NT2/D1 (cell line): ENCODE results near the gene SGCD.

Source experiments
- SUZ12 ChIP-seq: IDR thresholded peaks from 2 replicates; pipeline ENCODE4 v1.6.1; 2011; ENCODE audit not compliant: insufficient read length, insufficient read depth; ENCODE audit errors: extremely low read depth
- ZNF274 ChIP-seq: IDR thresholded peaks from 2 replicates; pipeline ENCODE4 v1.6.1; 2011; ENCODE audit warnings: mild to moderate bottlenecking, low read depth, low read length

- TF ChIP-seq ZNF274 (no peak), SUZ12 (no peak)
Observed at GRCh38 chr5:156570615-156571014, 243.7 kb downstream of the SGCD start.
